ENCODE measurements around the gene IL22RA1. TPM values are rescaled to one million over a fixed set of nuclear protein-coding genes. Genes with fewer than 3 reads are reported as not detected.

IL22RA1 gene
- total RNA-seq, 1 donor from 2014 or later, result not detected

DNA sequence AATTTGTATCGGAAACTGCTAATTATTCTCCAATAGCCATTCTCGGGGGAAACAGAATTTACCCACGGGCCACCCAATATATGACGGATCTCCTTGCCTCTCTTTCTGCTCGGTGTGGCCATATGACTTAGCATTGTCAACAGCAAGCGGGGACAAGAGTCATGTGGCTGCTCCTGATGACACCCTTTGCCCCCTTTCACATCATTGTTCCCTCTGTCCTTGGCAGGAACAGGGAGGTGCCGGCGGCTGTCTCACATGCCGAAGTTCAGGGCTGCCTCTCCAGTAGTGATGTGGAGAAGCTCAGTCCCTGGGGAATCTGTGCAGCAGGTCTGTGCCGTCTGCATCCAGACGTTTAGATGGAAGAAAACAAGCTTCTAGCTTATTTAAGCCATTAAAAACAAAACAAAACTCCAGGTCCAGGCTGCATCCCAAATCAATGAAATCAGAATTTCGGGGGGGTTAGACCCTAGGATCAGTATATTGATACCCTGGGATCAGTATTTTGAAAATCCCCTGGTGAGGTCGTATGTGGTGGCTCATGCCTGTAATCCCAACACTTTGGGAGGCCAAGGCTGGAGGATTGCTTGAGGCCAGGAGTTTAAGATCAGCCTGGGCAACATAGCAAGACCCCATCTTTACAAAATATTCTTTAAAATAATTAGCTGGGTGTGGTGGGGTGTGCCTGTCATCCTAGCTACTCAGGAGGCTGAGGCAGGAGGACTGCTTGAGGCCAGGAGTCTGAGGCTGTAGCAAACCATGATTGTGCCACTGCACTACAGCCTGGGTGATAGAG lies 41.8 kb downstream of the IL22RA1 start:
- DNase-seq (ENCODE audit: extremely low read depth, low read depth, low spot score), result no peak

DNA sequence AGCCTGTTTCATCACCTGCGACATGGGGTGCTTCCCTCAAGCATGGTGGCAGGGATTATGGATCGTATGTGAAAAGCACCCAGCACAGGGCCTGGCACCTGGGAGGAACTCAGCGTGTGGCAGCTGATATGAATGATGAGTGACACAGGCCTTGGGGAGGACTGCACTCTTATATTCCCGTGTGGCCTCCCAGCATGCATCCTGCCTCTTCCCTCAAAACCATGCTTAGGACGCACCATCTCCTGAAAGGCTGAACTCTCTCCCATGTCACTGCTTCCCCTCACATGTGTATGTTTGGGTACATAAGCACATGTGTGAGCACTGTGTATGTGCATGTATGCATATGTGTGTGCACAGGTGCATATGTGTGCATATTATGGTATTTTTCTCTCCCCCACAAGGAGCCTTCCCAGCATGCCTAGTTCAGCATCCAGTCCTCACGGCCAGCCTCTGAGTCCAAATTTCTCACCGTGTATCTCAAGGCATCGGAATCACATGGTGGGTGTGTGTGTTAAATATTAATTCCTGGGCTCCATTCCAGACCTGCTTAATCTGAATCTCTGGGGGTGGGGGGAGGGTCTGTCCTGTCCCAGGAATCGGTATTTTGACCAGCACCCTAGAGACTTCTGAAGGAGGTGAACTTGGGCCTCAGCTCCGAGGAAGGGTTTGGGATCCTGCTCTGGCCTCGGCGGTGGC lies 43.8 kb downstream of the IL22RA1 start:
- no peak for DNase-seq (ENCODE audit: extremely low read depth, low read depth, low spot score)

DNA sequence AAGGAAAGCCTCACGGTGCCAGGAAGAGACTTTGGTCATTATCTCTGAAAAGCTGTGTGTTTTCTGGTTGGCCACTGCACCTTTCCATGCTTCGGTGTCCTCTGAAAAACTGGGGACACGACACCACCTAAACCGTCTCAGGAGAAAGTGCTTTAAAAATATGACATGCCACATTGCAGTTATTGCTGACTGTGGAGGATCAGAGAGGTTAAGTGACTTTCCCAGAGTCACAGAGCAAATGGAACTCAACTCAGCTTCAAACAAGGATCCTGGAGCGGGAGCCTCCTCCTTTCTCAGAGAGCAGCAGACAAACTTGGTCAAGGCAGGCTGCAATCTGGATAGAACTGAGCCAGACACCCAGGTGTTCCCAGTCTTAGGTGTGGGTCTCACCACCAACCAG lies 44.8 kb downstream of the IL22RA1 start:
- no peak for DNase-seq (ENCODE audit: extremely low read depth, low read depth, low spot score)

DNA sequence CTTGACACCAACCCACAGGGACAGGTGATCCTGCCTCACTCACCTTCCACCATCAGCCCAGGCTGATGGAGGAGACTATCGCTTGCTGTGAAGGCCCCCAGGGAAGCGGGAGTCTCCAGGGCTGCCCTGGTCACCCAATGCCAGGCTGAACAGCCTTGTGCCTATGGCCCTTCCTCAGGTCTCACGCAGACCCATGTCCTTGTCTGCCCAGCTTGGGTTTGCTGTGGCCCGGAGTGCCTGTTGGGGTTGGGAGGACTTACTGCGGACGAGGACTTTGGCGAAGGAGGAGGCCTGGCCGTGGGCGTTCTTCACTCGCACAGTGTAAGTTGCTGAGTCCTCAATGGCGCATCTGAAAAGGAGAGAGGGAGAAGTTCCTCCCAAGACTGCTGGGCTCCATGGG lies 45.3 kb downstream of the IL22RA1 start:
- no peak for DNase-seq (ENCODE audit: extremely low read depth, low read depth, low spot score)

- no peak for DNase-seq (ENCODE audit: extremely low read depth, low read depth, low spot score)
These were observed 46.2 kb downstream of the IL22RA1 start for GRCh38 chr1:24096739-24097103.

- no peak for DNase-seq (ENCODE audit: extremely low read depth, low read depth, low spot score)
These were observed 46.8 kb downstream of the IL22RA1 start for GRCh38 chr1:24096009-24096738.

GRCh38 chr1:24095140-24095859 lies 47.6 kb downstream of the IL22RA1 start:
- no peak for DNase-seq (ENCODE audit: extremely low read depth, low read depth, low spot score)

DNA sequence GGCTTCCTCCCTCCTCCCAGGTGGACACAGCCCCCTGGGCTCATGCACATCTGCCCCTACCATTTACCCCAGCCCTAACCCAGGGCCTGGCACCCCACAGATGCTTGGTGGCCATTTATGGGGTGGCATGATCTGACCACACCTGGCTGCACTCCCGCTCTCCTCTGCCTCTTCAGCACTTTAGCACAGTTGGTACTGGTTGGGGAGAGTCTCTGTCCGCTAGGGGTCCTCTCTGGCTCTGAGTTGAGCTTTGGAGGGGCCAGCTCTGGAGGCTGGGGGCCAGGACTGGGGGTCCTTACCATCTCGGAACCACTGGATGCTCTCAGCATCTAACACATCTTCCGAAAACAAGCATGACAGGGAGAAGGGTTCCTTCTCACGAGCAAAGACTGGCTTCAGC lies 48.4 kb downstream of the IL22RA1 start:
- no peak for DNase-seq (ENCODE audit: extremely low read depth, low read depth, low spot score)

DNA sequence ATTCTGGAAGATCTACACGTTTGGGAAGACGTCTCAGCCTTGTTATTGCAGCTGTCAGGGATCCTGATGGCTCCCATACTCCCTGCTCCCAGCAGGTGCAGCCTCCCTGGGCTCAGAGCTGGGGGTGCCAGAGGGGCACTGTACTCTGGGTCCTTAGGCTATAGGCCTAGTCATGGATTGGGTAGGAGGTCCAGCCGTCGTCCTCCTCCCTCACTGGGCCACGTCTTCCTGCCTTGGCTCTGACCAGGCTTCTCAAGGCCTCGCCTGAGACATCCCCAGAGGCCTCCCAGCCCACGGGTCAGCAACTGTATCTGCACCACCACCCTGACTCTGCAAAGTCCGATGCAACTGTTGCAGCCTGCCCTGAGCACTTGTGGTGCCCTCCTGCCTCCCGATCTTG lies 49.2 kb downstream of the IL22RA1 start:
- no peak for DNase-seq (ENCODE audit: extremely low read depth, low read depth, low spot score)

GRCh38 chr1:24092979-24093378 lies 50.0 kb downstream of the IL22RA1 start:
- DNase-seq (ENCODE audit: extremely low read depth, low read depth, low spot score), result no peak

GRCh38 chr1:24091971-24092482 lies 50.9 kb downstream of the IL22RA1 start:
- no peak for DNase-seq (ENCODE audit: extremely low read depth, low read depth, low spot score)

- DNase-seq (ENCODE audit: extremely low read depth, low read depth, low spot score), result no peak
These were observed 52.2 kb downstream of the IL22RA1 start for GRCh38 chr1:24090736-24091135.

DNA sequence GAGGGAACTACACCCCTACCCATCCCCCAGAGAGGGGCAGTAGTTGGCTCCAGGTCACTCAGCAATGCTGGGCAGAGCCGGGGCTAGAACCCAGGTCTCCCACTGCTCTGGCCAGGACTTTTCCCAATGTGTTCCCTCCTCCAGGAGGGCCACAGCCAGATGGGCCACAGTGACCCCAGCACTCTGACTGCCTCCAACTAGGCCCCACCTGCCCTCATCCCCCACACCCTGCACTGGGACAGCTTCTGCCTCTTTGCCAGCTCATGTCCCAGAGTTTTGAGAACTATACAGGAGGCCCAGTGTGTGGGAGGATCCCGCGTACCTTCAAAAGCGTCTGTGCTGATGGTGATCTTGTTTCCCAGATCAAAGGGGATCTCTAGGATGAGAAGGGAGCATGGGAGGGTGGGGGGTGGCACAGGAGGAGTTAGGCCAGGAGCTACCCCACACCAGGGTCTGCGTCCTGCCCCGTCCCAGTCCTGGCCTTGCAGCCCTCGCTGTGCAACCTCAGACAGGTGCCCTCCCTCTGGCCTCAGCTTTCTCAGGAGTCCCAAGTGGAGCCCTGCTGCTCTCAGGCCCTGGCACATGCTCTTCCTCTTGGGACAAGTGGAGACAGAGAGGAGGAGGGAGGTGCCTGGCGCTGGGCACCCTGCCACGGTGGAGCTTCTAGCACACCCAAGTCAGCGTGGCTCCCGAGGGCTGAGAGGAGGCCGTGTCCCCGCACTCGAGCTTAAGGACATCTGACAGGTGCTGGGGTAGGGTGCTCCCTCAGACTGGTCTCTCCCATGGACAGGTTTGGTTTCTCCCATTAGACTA lies 53.0 kb downstream of the IL22RA1 start:
- DNase-seq (ENCODE audit: extremely low read depth, low read depth, low spot score), result no peak

DNA sequence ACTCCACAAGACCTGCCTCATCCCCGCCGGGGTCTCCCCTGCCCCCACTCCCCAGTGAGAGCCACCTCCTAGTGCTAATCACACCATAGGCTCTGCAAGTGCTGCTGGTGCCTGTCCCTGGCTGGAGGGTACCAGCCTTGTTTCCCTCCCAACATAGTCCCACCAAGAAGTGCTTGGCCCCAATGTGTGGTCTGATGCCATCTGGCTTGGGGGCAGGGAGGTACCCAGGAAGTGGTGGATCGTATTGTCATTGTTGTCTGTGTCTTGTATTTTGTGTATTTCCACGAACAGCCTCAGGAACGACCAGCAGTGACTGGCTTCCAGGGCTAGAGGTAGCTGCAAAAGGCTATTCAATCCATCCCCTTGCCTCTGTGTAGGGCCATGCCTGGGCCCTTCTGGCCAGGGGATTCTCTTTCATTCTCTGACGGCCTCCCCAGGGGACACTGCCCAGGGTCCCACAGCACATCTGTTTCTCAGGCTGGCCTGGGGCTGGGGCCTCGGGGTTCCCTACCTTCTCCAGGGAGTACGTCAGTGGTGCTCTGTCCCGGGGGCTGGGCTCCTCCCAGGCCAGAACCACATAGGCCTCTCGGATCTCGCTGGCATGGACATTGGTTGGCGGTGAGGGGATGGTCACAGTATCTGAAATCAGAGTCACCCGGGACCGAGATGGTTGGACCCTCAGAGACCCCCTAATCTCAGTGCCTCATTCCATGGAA lies 53.8 kb downstream of the IL22RA1 start:
- no peak for DNase-seq (ENCODE audit: extremely low read depth, low read depth, low spot score)

- DNase-seq (ENCODE audit: extremely low read depth, low read depth, low spot score), result no peak
These were observed 56.5 kb downstream of the IL22RA1 start for GRCh38 chr1:24086466-24086865.

DNA sequence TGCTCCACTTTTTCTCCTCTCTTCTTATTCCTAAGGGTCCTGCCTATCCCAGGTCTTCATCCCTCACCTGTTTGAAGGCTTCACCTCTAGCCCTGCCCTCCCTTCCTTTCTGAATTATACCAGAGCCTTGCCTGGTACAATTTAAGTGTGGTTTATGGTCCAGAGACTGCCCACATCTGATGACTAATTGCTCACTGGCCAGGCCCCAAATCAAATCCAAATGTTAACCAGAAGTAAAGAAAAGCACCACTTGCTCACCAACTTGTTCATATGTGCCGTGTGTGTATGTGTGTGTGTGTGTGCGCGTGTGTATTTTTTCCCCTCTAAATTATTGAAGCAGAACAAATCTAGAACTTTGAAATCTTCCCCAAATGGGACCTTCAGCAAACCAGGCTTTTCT lies 57.4 kb downstream of the IL22RA1 start:
- DNase-seq (ENCODE audit: extremely low read depth, low read depth, low spot score), result no peak

- no peak for DNase-seq (ENCODE audit: extremely low read depth, low read depth, low spot score)
These were observed 57.9 kb downstream of the IL22RA1 start for GRCh38 chr1:24085007-24085406.

DNA sequence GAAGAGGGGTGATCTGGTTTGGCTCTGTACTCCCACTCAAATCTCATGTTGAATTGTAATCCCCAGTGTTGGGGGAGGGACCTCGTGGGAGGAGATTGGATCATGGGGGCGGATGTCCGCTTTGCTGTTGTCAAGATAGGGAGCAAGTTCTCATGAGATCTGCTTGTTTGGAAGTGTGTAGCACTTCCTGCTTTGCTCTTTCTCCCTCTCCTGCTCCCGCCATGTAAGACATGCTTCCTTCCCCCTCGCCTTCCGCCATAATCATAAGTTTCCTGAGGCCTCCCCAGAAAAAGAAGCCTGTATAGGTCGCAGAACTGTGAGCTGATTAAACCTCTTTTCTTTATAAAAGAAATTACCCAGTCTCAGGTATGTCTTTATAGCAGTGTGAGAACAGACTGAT lies 58.9 kb downstream of the IL22RA1 start:
- no peak for DNase-seq (ENCODE audit: extremely low read depth, low read depth, low spot score)

GRCh38 chr1:24082372-24082771 lies 60.6 kb downstream of the IL22RA1 start:
- DNase-seq (ENCODE audit: extremely low read depth, low read depth, low spot score), result no peak
